BE2C (cell line): ENCODE data around the gene WWOX.

ENCODE experiments used
- DNase-seq: peaks from one replicate; pipeline ENCODE4 v3.0.0-alpha.2; 2020
- H3K27me3 ChIP-seq: fragments of 250-450 bp; sonication (Bioruptor Pico); 2 replicates; pipeline ENCODE4 v1.5.1; 2020; ENCODE audit warnings: mild to moderate bottlenecking
- H3K36me3 ChIP-seq: fragments of 250-450 bp; sonication (Bioruptor Pico); 2 replicates; pipeline ENCODE4 v1.5.1; 2020; ENCODE audit warnings: mild to moderate bottlenecking
- H3K4me1 ChIP-seq: fragments of 250-450 bp; sonication (Bioruptor Pico); 2 replicates; pipeline ENCODE4 v1.5.1; 2020
- H3K4me3 ChIP-seq: 2 replicates; pipeline ENCODE4 v1.5.1; 2011; ENCODE audit warnings: low read depth, low read length
- H3K9me3 ChIP-seq: fragments of 250-450 bp; sonication (Bioruptor Pico); 2 replicates; pipeline ENCODE4 v1.5.1; 2020
- CTCF ChIP-seq: IDR thresholded peaks from 2 replicates; pipeline ENCODE4 v1.5.1; 2012; ENCODE audit warnings: mild to moderate bottlenecking, low read depth, low read length

The WWOX gene

GRCh38 chr16:78220571-78220970 lies 121.1 kb downstream of the WWOX start:
- Histone ChIP-seq H3K4me3 (no peak overlapping the region), H3K4me1 (no peaks in the 10 kb centered on the region), H3K36me3 (no peaks in the 10 kb centered on the region), H3K9me3 (no peaks in the 10 kb centered on the region; the same call in 1 of the 2 replicates), H3K27me3 (no peaks in the 10 kb centered on the region)
- no peak for DNase-seq
- TF ChIP-seq CTCF = no peak

GRCh38 chr16:78221892-78222291 lies 122.4 kb downstream of the WWOX start:
- no peak overlapping the region for H3K4me3 ChIP-seq
- no peaks in the 10 kb centered on the region for H3K4me1 ChIP-seq
- no peaks in the 10 kb centered on the region for H3K36me3 ChIP-seq
- H3K9me3 ChIP-seq = no peaks in the 10 kb centered on the region; the same call in 1 of the 2 replicates
- TF ChIP-seq CTCF = no peak
- DNase-seq = no peak
- no peaks in the 10 kb centered on the region for H3K27me3 ChIP-seq

- no peak overlapping the region for H3K4me3 ChIP-seq
- H3K27me3 ChIP-seq = no peaks in the 10 kb centered on the region
- H3K9me3 ChIP-seq = no peaks in the 10 kb centered on the region; the same call in 1 of the 2 replicates
- no peaks in the 10 kb centered on the region for H3K4me1 ChIP-seq
- no peak for DNase-seq
- H3K36me3 ChIP-seq = no peaks in the 10 kb centered on the region
- no peak for TF ChIP-seq CTCF
Observed at GRCh38 chr16:78224342-78224741, 124.9 kb downstream of the WWOX start.

GRCh38 chr16:78225919-78226318 lies 126.5 kb downstream of the WWOX start:
- H3K27me3 ChIP-seq = no peaks in the 10 kb centered on the region

GRCh38 chr16:78227855-78228254 lies 128.4 kb downstream of the WWOX start:
- H3K9me3 ChIP-seq = no peaks in the 10 kb centered on the region; the same call in 1 of the 2 replicates
- no peak for TF ChIP-seq CTCF
- H3K27me3 ChIP-seq = no peaks in the 10 kb centered on the region
- H3K4me3 ChIP-seq = no peak overlapping the region
- H3K4me1 ChIP-seq = no peaks in the 10 kb centered on the region
- no peak for DNase-seq
- no peaks in the 10 kb centered on the region for H3K36me3 ChIP-seq

More at GRCh38 chr16:78225919-78226318, 126.5 kb downstream of the WWOX start:
- Histone ChIP-seq H3K36me3 (no peaks in the 10 kb centered on the region), H3K4me1 (no peaks in the 10 kb centered on the region), H3K9me3 (no peaks in the 10 kb centered on the region; the same call in 1 of the 2 replicates), H3K4me3 (no peak overlapping the region)
- TF ChIP-seq CTCF = no peak
- no peak for DNase-seq

GRCh38 chr16:78228704-78229103 lies 129.2 kb downstream of the WWOX start:
- H3K4me1 ChIP-seq = no peaks in the 10 kb centered on the region
- H3K36me3 ChIP-seq = no peaks in the 10 kb centered on the region
- H3K4me3 ChIP-seq = no peak overlapping the region
- H3K9me3 ChIP-seq = no peaks in the 10 kb centered on the region
- no peak for TF ChIP-seq CTCF
- DNase-seq = no peak
- no peaks in the 10 kb centered on the region for H3K27me3 ChIP-seq
